Endothelial cell of umbilical vein (primary cell): ENCODE measurements around the gene ELOVL1. TPM values are rescaled to one million over a fixed set of nuclear protein-coding genes. Genes with fewer than 3 reads are reported as not detected.
A peak's percentile ranks its signal among the peaks of the same experiment; 100 is the strongest.

Source experiments
- BruUV-seq: library from RNA; stranded (reverse); fragments of 400-500 nt; replicated peaks from 2 replicates; lab custom pipeline; 2021; lab: Mats Ljungman, UMichigan
- CTCF ChIA-PET: fragments of 300-600, 350-600 bp; sonication (Branson Sonifier 250); formaldehyde crosslinking; loops from one replicate; lab custom pipeline; 2021; ENCODE audit warnings: antibody characterized with exemption, inconsistent platforms; lab: Charles Lee
- POLR2A ChIA-PET: fragments of 300-600, 350-600 bp; sonication (Branson Sonifier 250); formaldehyde crosslinking; loops from one replicate; lab custom pipeline; 2021; ENCODE audit warnings: antibody characterized with exemption, inconsistent platforms; lab: Charles Lee
- DNase-seq: peaks from one replicate; pipeline ENCODE4 v3.0.0-alpha.2; 2011; ENCODE audit warnings: low read depth, low spot score
- FAIRE-seq: peaks from 2 replicates; lab custom pipeline; 2011; peaks lifted over from hg19 to GRCh38; lab: Jason Lieb, UNC
- H2AFZ ChIP-seq: 2 replicates; pipeline ENCODE4 v1.6.0; 2012; ENCODE audit warnings: low read depth, low read length, control low read depth, inconsistent platforms
- H3K27ac ChIP-seq: 2 replicates; pipeline ENCODE4 v1.5.1; 2011; ENCODE audit warnings: low read depth, mild to moderate bottlenecking, control low read depth, low read length, moderate library complexity; ENCODE audit not compliant: insufficient read depth
- H3K27me3 ChIP-seq, 2 experiments: 2 replicates each; pipeline versions ENCODE4 v1.6.0 to v1.6.1; 2011; ENCODE audit warnings: low read length in 2 of 2, mixed read lengths in 1 of 2; ENCODE audit not compliant: control insufficient read depth in 2 of 2, insufficient read depth in 2 of 2
- H3K36me3 ChIP-seq, 2 experiments: 2 replicates in 1 of 2; 3 replicates in 1 of 2; pipeline ENCODE4 v1.5.1; 2011; ENCODE audit warnings: low read length in 2 of 2, mild to moderate bottlenecking in 1 of 2, moderate library complexity in 1 of 2; ENCODE audit not compliant: control insufficient read depth in 2 of 2, insufficient read depth in 2 of 2; ENCODE audit errors: extremely low read depth in 1 of 2
- H3K4me1 ChIP-seq: 3 replicates; pipeline ENCODE4 v1.5.1; 2011; ENCODE audit warnings: mild to moderate bottlenecking, low read length; ENCODE audit not compliant: control insufficient read depth, insufficient read depth; ENCODE audit errors: extremely low read depth
- H3K4me2 ChIP-seq: 2 replicates; pipeline ENCODE4 v1.6.1; 2011; ENCODE audit warnings: low read length, control low read depth, mixed read lengths; ENCODE audit not compliant: insufficient read depth
- H3K4me3 ChIP-seq, 3 experiments: fragments of 200-600 bp in 1 of 3; sonication (generic), shearing (Covaris generic) in 1 of 3; replicated peaks in 1 of 3; 2 replicates each; pipeline ENCODE4 v1.5.1; 2011 to 2016; ENCODE audit warnings: control low read depth in 3 of 3, low read length in 3 of 3, mild to moderate bottlenecking in 2 of 3, inconsistent platforms in 1 of 3, low read depth in 1 of 3, moderate library complexity in 1 of 3; ENCODE audit not compliant: insufficient read depth in 1 of 3
- H3K79me2 ChIP-seq: 2 replicates; pipeline ENCODE4 v1.6.0; 2012; ENCODE audit warnings: low read length, inconsistent platforms; ENCODE audit not compliant: control insufficient read depth, insufficient read depth
- H3K9ac ChIP-seq: replicated peaks from 2 replicates; pipeline ENCODE3; 2011; ENCODE audit warnings: low read length, control low read depth; ENCODE audit not compliant: insufficient read depth; ENCODE audit errors: extremely low read depth
- H3K9me1 ChIP-seq: replicated peaks from 3 replicates; pipeline ENCODE4 v1.6.0; 2011; ENCODE audit warnings: mild to moderate bottlenecking, low read length; ENCODE audit not compliant: control insufficient read depth, insufficient read depth; ENCODE audit errors: extremely low read depth
- H3K9me3 ChIP-seq: replicated peaks from 2 replicates; pipeline ENCODE4 v1.5.1; 2012; ENCODE audit warnings: low read length, inconsistent platforms; ENCODE audit not compliant: control insufficient read depth, insufficient read depth
- H4K20me1 ChIP-seq: replicated peaks from 2 replicates; pipeline ENCODE3; 2011; ENCODE audit warnings: mild to moderate bottlenecking, low read length; ENCODE audit not compliant: control insufficient read depth, insufficient read depth; ENCODE audit errors: extremely low read depth
- CTCF ChIP-seq, 2 donors: IDR thresholded peaks; 1 replicate in 1 of 2; 2 replicates in 1 of 2; pipeline ENCODE4 v1.5.1; 2011; ENCODE audit warnings: low read length in 2 of 2, mild to moderate bottlenecking in 2 of 2, moderate library complexity in 2 of 2, control low read depth in 1 of 2, inconsistent platforms in 1 of 2, low read depth in 1 of 2; ENCODE audit not compliant: insufficient read depth in 1 of 2; ENCODE audit errors: extremely low read depth in 1 of 2
- EZH2 ChIP-seq: IDR thresholded peaks from 2 replicates; pipeline ENCODE4 v1.6.1; 2012; ENCODE audit warnings: borderline replicate concordance, low read depth, mild to moderate bottlenecking, moderate library complexity, low read length, inconsistent platforms; ENCODE audit not compliant: severe bottlenecking
- FOS ChIP-seq: IDR thresholded peaks from 2 replicates; pipeline ENCODE4 v1.6.1; 2011; ENCODE audit warnings: mild to moderate bottlenecking, low read length, moderate library complexity, borderline replicate concordance; ENCODE audit not compliant: insufficient read depth
- GATA2 ChIP-seq: IDR thresholded peaks from 2 replicates; pipeline ENCODE4 v1.7.0; 2011; ENCODE audit warnings: low read depth, mild to moderate bottlenecking, moderate library complexity, mixed read lengths, low read length; ENCODE audit not compliant: insufficient read length, insufficient read depth
- JUN ChIP-seq: IDR thresholded peaks from 2 replicates; pipeline ENCODE4 v1.6.1; 2011; ENCODE audit warnings: borderline replicate concordance, low read depth; ENCODE audit not compliant: insufficient read length, insufficient read depth
- MAX ChIP-seq: IDR thresholded peaks from 2 replicates; pipeline ENCODE4 v1.6.1; 2011; ENCODE audit not compliant: insufficient read depth, insufficient read length
- MYC ChIP-seq: IDR thresholded peaks from one replicate; pipeline ENCODE4 v1.6.1; 2011; ENCODE audit warnings: mild to moderate bottlenecking, low read depth, low read length
- POLR2A ChIP-seq: IDR thresholded peaks from 2 replicates; pipeline ENCODE4 v1.6.1; 2012; ENCODE audit warnings: low read depth, mild to moderate bottlenecking, control low read depth, low read length
- POLR2AphosphoS5 ChIP-seq: IDR thresholded peaks from 2 replicates; pipeline ENCODE4 v1.6.1; 2012; ENCODE audit warnings: low read depth, mild to moderate bottlenecking, control low read depth, low read length, moderate library complexity; ENCODE audit not compliant: insufficient read depth
- dilution Hi-C: fragments of 300-500 bp; cut with MboI; formaldehyde crosslinking; loops from one replicate; pipeline ENCODE4 v1.15.0; 2019; ENCODE audit warnings: low sequenced_read_pairs; ENCODE audit not compliant: extremely low pct_ligation_motif_present
- intact Hi-C: fragments of 100-400 bp; cut with micrococcal nuclease; formaldehyde crosslinking; loops from one replicate; pipeline ENCODE4 v1.10.0; 2022
- polyA plus RNA-seq, 4 experiments: library from polyadenylated mRNA; depleted of rRNA in 3 of 4; stranded (reverse) in 3 of 4; unstranded in 1 of 4; fragments of >200 nt; gene quantifications; 2 replicates each; pipeline versions ENCODE4 v1.2.1 to v1.2.3, GENCODE V29; 2011 to 2012; ENCODE audit warnings: missing spikeins in 1 of 4
- total RNA-seq: library from RNA; stranded (reverse); gene quantifications from 2 replicates; pipeline ENCODE4 v1.2.3, GENCODE V29; 2021

The ELOVL1 gene
- total and polyA plus RNA-seq, 2 donors (not counting 3 experiments of a cell fraction or from before 2014, with no cell fraction given), result 134 to 303 TPM

- H3K27me3 ChIP-seq, result no peaks in the 10 kb centered on the region
- CTCF ChIA-PET, result no interaction called here
- dilution Hi-C loops (no loop called here), intact Hi-C loops (no loop called here)
- H3K4me3 ChIP-seq, result peak overlapping the region in 2 of 3 experiments; percentile 5 to 80
- no peaks in the 10 kb centered on the region for H4K20me1 ChIP-seq
- no TSS peak for BruUV-seq
- H3K4me1 ChIP-seq, result peaks cover 38% of the 10 kb centered on the region
- FAIRE-seq, result no peak
- TF ChIP-seq POLR2A, result peak; percentile 20
- TF ChIP-seq CTCF (IDR thresholded peaks at IDR 0.05; ENCODE audit: extremely low read depth in 1 of 2, insufficient read depth in 1 of 2, low read depth in 1 of 2, low read length in 2 of 2), result no peak
- no peak overlapping the region for H3K27ac ChIP-seq
- H3K36me3 ChIP-seq, result peaks cover 15 to 22% of the 10 kb centered on the region in 2 experiments
- POLR2A ChIA-PET, result no interaction called here
- no peak for DNase-seq
- H3K9ac ChIP-seq, result no peak overlapping the region
- H2AFZ ChIP-seq, result no peak overlapping the region
- peaks cover 47% of the 10 kb centered on the region for H3K79me2 ChIP-seq
- peak overlapping the region; percentile 92 for H3K4me2 ChIP-seq
- H3K9me3 ChIP-seq, result no peaks in the 10 kb centered on the region
- H3K9me1 ChIP-seq, result no peaks in the 10 kb centered on the region
These were observed 7.2 kb downstream of the ELOVL1 start for GRCh38 chr1:43360616-43361015.

- H3K9ac ChIP-seq, result peak overlapping the region; percentile 53
- ChIA-PET CTCF (no interaction called here), POLR2A (no interaction called here)
- peaks cover 11 to 18% of the 10 kb centered on the region in 2 experiments for H3K36me3 ChIP-seq
- H3K9me3 ChIP-seq, result no peaks in the 10 kb centered on the region
- H2AFZ ChIP-seq, result no peak overlapping the region
- peaks cover 38% of the 10 kb centered on the region for H3K4me1 ChIP-seq
- FAIRE-seq (peak; percentile 24), DNase-seq (no peak)
- BruUV-seq, result no TSS peak
- dilution Hi-C loops (no loop called here), intact Hi-C loops (loop anchor here (2.0 kb wide), 2 partner anchors 59 to 121 kb away; partner anchors contain the start of gene TIE1)
- peak overlapping the region; percentile 18 for H3K27ac ChIP-seq
- no peaks in the 10 kb centered on the region for H4K20me1 ChIP-seq
- TF ChIP-seq POLR2AphosphoS5, result no peak
- no peak for TF ChIP-seq POLR2A
- TF ChIP-seq MYC, result no peak
- TF ChIP-seq GATA2, result no peak
- TF ChIP-seq JUN, result no peak
- TF ChIP-seq EZH2, result no peak
- TF ChIP-seq MAX, result no peak
- TF ChIP-seq FOS, result no peak
- no peak for TF ChIP-seq CTCF (IDR thresholded peaks at IDR 0.05; ENCODE audit: extremely low read depth in 1 of 2, insufficient read depth in 1 of 2, low read depth in 1 of 2, low read length in 2 of 2)
- H3K4me2 ChIP-seq, result peak overlapping the region; percentile 92
- no peaks in the 10 kb centered on the region for H3K27me3 ChIP-seq
- H3K79me2 ChIP-seq, result peaks cover 38% of the 10 kb centered on the region
- H3K4me3 ChIP-seq, result peak overlapping the region; percentile 57 to 84 (median 80)
- H3K9me1 ChIP-seq, result no peaks in the 10 kb centered on the region
These were observed 8.1 kb downstream of the ELOVL1 start for GRCh38 chr1:43359696-43360095.
